Activated CD4-positive, CD25-positive, alpha-beta regulatory T cell (primary cell): ENCODE results near the gene ATP9A.
"Not testable (repeated sequence)": the region's sequence is repeated elsewhere in the genome, so short reads cannot be mapped to it uniquely, and the experiment has no call there.

Source experiments
- DNase-seq, 4 experiments: peaks; one replicate each; lab custom pipeline; 2025; lab: John Stamatoyannopoulos, UW

Gene ATP9A

GRCh38 chr20:51723026-51723425 is 45.2 kb downstream of the ATP9A start:
- not testable (repeated sequence) for DNase-seq

- DNase-seq = not testable (repeated sequence)
Measured at GRCh38 chr20:51722246-51722645, 45.9 kb downstream of the ATP9A start.

- DNase-seq = no peak
Measured at GRCh38 chr20:51720854-51721253, 47.3 kb downstream of the ATP9A start.

- DNase-seq = no peak
Measured at GRCh38 chr20:51720384-51720783, 47.8 kb downstream of the ATP9A start.

GRCh38 chr20:51715856-51716185 is 52.4 kb downstream of the ATP9A start:
- no peak for DNase-seq

GRCh38 chr20:51715163-51715855 is 52.9 kb downstream of the ATP9A start:
- no peak for DNase-seq

- no peak for DNase-seq
Measured at GRCh38 chr20:51713213-51713598, 55.0 kb downstream of the ATP9A start.

GRCh38 chr20:51712501-51713212 is 55.5 kb downstream of the ATP9A start:
- DNase-seq = no peak

- DNase-seq = no peak
Measured at GRCh38 chr20:51711426-51711825, 56.8 kb downstream of the ATP9A start.

GRCh38 chr20:51710361-51710894 is 57.8 kb downstream of the ATP9A start:
- no peak for DNase-seq

GRCh38 chr20:51705400-51705799 is 62.8 kb downstream of the ATP9A start:
- no peak for DNase-seq

GRCh38 chr20:51703400-51704287 is 64.5 kb downstream of the ATP9A start:
- DNase-seq = no peak

- DNase-seq = no peak
Measured at GRCh38 chr20:51702556-51702955, 65.6 kb downstream of the ATP9A start.

- no peak for DNase-seq
Measured at GRCh38 chr20:51700809-51701285, 67.3 kb downstream of the ATP9A start.

- no peak for DNase-seq
Measured at GRCh38 chr20:51698252-51698651, 69.9 kb downstream of the ATP9A start.

GRCh38 chr20:51697096-51697826 is 70.9 kb downstream of the ATP9A start:
- no peak for DNase-seq

GRCh38 chr20:51696304-51697071 is 71.7 kb downstream of the ATP9A start:
- no peak for DNase-seq

- DNase-seq = no peak
Measured at GRCh38 chr20:51695574-51696303, 72.5 kb downstream of the ATP9A start.

GRCh38 chr20:51692806-51693400 is 75.3 kb downstream of the ATP9A start:
- no peak for DNase-seq

GRCh38 chr20:51691703-51692102 is 76.5 kb downstream of the ATP9A start:
- DNase-seq = no peak
